Lung (tissue), 12 donors: ENCODE data around the gene RNF151. TPM values are rescaled to one million over a fixed set of nuclear protein-coding genes. Genes with fewer than 3 reads are reported as not detected.

ENCODE experiments used
- ATAC-seq: fragments of 200-7000 bp; cut with Tn5 transposase; one replicate; pipeline ENCODE4 v1.9.1; 2020; ENCODE audit warnings: moderate number of reproducible peaks; ENCODE audit not compliant: insufficient read depth, low FRiP score
- DNase-seq, 3 donors: peaks; one replicate each; pipeline ENCODE4 v3.0.0-alpha.2; 2013 to 2017
- H3K27ac ChIP-seq, 2 donors: one replicate each; pipeline ENCODE4 v1.5.1; 2013; ENCODE audit warnings: mild to moderate bottlenecking in 2 of 2, moderate library complexity in 2 of 2, control low read depth in 1 of 2, inconsistent platforms in 1 of 2, low read depth in 1 of 2, low read length in 1 of 2
- H3K27me3 ChIP-seq, 3 donors: one replicate each; pipeline ENCODE4 v1.5.1; 2013; ENCODE audit warnings: low read length in 2 of 3; ENCODE audit not compliant: control insufficient read depth in 3 of 3, insufficient read depth in 3 of 3
- H3K36me3 ChIP-seq, 4 donors: one replicate each; pipeline ENCODE4 v1.5.1; 2013; ENCODE audit warnings: low read length in 4 of 4, mild to moderate bottlenecking in 1 of 4, moderate library complexity in 1 of 4; ENCODE audit not compliant: control insufficient read depth in 4 of 4, insufficient read depth in 4 of 4
- H3K4me1 ChIP-seq, 5 donors: one replicate each; pipeline ENCODE4 v1.5.1; 2013; ENCODE audit warnings: low read length in 5 of 5, mild to moderate bottlenecking in 2 of 5, moderate library complexity in 1 of 5; ENCODE audit not compliant: control insufficient read depth in 5 of 5, insufficient read depth in 5 of 5
- H3K4me3 ChIP-seq: one replicate; pipeline ENCODE4 v1.5.1; 2013; ENCODE audit warnings: mild to moderate bottlenecking, control low read depth, moderate library complexity
- H3K9ac ChIP-seq, 2 donors: one replicate each; pipeline ENCODE4 v1.5.1; 2013; ENCODE audit warnings: low read length in 2 of 2, control low read depth in 1 of 2; ENCODE audit not compliant: insufficient read depth in 1 of 2
- H3K9me3 ChIP-seq, 4 donors: one replicate each; pipeline ENCODE4 v1.5.1; 2013; ENCODE audit warnings: low read length in 3 of 4, mild to moderate bottlenecking in 1 of 4, moderate library complexity in 1 of 4; ENCODE audit not compliant: control insufficient read depth in 4 of 4, insufficient read depth in 3 of 4
- CTCF ChIP-seq: IDR thresholded peaks from 2 replicates; pipeline ENCODE4 v1.5.1; 2012; ENCODE audit warnings: mild to moderate bottlenecking; ENCODE audit errors: control extremely low read depth, extremely low read depth
- WGBS, 2 donors: extraction: QIAGEN DNeasy Blood & Tissue Kit; methylation state at CpG; one replicate each; pipeline ENCODE4 v1.1.7; 2013; 5-methylcytosine and 5-hydroxymethylcytosine counted together
- polyA plus RNA-seq, 2 donors: library from polyadenylated mRNA; stranded (reverse); fragments of 200-250 nt; gene quantifications; one replicate each; pipeline ENCODE4 v1.2.1, GENCODE V29; 2013
- total RNA-seq, 2 donors: library from RNA; depleted of rRNA in 1 of 2; stranded (reverse); fragments of >200 nt in 1 of 2; gene quantifications; one replicate each; pipeline ENCODE4 v1.2.1, GENCODE V29; 2014 to 2021
- donor health status: control.
- donor health status: control.
- donor health status: Bipolar disorder and iron deficiency.
- donor health status: healthy.
- donor health status: DM: yes; HTN: yes; CAD: no.

The RNF151 gene
- total and polyA plus RNA-seq, 4 donors = 0.15 TPM; not detected in 3

DNA sequence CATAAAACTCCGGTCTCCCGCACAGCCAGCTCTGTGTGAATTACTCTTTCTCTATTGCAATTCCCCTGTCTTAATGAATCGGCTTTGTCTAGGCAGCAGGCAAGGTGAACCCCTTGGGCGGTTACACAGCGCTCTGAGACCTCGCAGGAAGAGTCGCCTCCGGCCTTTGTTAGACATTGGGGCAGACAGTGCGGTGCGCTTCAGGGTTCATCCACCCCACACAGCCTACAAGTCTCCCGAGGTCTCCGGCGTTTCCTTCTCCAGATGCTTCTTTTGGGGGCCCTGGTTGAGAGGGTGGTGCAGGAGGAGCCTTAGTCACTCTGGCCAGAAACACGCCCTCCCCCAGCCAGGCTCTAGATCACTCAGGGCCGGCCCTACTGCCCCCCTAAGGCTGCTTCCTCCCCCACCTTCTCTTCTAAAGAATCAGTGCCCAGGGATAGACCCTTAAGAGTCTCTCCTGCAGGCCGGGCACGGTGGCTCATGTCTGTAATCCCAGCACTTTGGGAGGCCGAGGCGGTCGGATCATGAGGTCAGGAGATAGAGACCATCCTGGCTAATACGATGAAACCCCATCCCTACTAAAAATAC is 21.9 kb upstream of the RNF151 start:
- H3K27me3 ChIP-seq = no peaks in the 10 kb centered on the region
- peaks cover 0 to 11% (median 0%) of the 10 kb centered on the region in 4 donors for H3K36me3 ChIP-seq
- H3K9me3 ChIP-seq = no peaks in the 10 kb centered on the region
- H3K27ac ChIP-seq = no peak overlapping the region
- no peak for TF ChIP-seq CTCF
- H3K9ac ChIP-seq = no peak overlapping the region
- peaks cover 0 to 12% (median 7%) of the 10 kb centered on the region in 5 donors for H3K4me1 ChIP-seq
- DNase-seq (no peak), ATAC-seq (no peak)
- H3K4me3 ChIP-seq = no peak overlapping the region
- WGBS, 2 donors = 91 to 97% methylated on average over 21 of the region's 21 CpGs

DNA sequence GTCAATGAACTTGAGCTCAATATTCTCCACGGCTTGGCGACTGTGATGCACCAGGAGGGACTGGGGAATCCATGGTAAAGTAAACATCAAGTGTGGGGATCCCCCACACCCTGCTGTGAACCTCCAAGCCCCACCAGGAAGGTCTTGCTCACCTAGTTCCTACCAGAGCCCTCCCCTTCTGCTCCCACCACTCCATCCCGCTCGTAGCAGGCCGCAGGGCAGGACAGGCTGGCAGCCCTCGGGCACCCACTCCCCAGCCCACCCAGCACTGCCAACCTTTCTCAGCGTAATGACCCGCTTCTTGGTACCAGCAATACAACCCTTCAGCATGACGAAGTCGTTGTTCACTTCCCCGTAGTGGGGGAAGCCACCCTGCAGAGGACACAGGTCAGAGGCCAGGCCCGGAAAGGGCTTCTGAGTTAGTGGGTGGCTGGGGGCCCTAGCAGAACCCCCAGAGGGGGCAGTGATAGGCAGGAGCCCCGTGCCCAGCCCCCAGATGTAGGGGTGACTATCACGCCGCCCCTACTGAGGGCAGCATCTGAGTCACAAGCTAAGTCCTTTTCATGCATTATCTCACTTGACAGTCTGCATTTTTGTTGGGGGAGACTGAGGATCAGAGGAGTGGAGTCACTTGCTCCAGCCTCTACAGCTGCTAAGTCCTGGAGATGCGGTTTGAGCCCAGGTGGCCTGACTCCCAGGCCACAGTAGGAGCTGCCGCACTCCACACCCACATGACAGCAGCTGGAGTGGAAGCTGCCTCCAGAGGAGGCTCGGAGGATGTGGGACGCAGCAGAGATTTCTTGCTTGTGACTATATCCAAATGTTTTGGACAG is 20.9 kb upstream of the RNF151 start:
- 83 to 89% methylated on average over 19 of the region's 19 CpGs for WGBS, 2 donors
- DNase-seq = no peak
- no peaks in the 10 kb centered on the region for H3K9me3 ChIP-seq

GRCh38 chr16:1946495-1947368 is 19.9 kb upstream of the RNF151 start:
- Histone ChIP-seq H3K27ac (no peak overlapping the region), H3K4me1 (peaks cover 0 to 10% (median 5%) of the 10 kb centered on the region in 5 donors), H3K36me3 (no peaks in the 10 kb centered on the region), H3K27me3 (no peaks in the 10 kb centered on the region), H3K4me3 (no peak overlapping the region), H3K9ac (no peak overlapping the region), H3K9me3 (no peaks in the 10 kb centered on the region)
- whole genome bisulfite sequencing, 2 donors = 84 to 88% methylated on average over 38 of the region's 38 CpGs
- TF ChIP-seq CTCF = no peak
- no peak for DNase-seq
- no peak for ATAC-seq

More for the DNA sequence above, 20.9 kb upstream of the RNF151 start:
- no peak for TF ChIP-seq CTCF
- ATAC-seq = no peak
- H3K36me3 ChIP-seq = peaks cover 0 to 5% (median 0%) of the 10 kb centered on the region in 4 donors
- H3K4me1 ChIP-seq = peaks cover 0 to 12% (median 7%) of the 10 kb centered on the region in 5 donors
- H3K9ac ChIP-seq = no peak overlapping the region
- no peak overlapping the region for H3K27ac ChIP-seq
- no peak overlapping the region for H3K4me3 ChIP-seq
- H3K27me3 ChIP-seq = no peaks in the 10 kb centered on the region
